ENCODE measurements around the gene TJP1. TPM values are rescaled to one million over a fixed set of nuclear protein-coding genes. Genes with fewer than 3 reads are reported as not detected.

Gene TJP1
- total and polyA plus RNA-seq, 9 of the 15 experiments (the other 6 are each of a cell fraction or from before 2014, with no cell fraction given): 9.1 to 39.3 (median 28.0) TPM

- TF ChIP-seq MED1 (CRISPR knock-in tag; IDR thresholded peaks at IDR 0.05; ENCODE audit: borderline replicate concordance) (no peak), GMEB1 (CRISPR knock-in tag; IDR thresholded peaks at IDR 0.05) (peak; percentile 67), ETV1 (tag; conservative IDR thresholded peaks at IDR 0.05; ENCODE audit: low read depth) (peak; percentile 72), PTBP1 (IDR thresholded peaks at IDR 0.05; ENCODE audit: low read depth, low read length) (no peak), ZNF561 (CRISPR knock-in tag; conservative IDR thresholded peaks at IDR 0.05) (peak; percentile 91), BACH1 (tag; IDR thresholded peaks at IDR 0.05) (peak; percentile 98), IRF9 (tag; IDR thresholded peaks at IDR 0.05) (peak; percentile 89), ZNF197 (CRISPR knock-in tag; IDR thresholded peaks at IDR 0.05; ENCODE audit: low read depth) (peak; percentile 97), NCOR1 (IDR thresholded peaks at IDR 0.05) (no peak), ZNF133 (CRISPR knock-in tag; IDR thresholded peaks at IDR 0.05) (peak; percentile 78; the same call in 1 of the 2 replicates), ZNF668 (CRISPR knock-in tag; IDR thresholded peaks at IDR 0.05) (peak; percentile 87), ZNF75A (CRISPR knock-in tag; IDR thresholded peaks at IDR 0.05) (peak; percentile 74; the same call in 1 of the 2 replicates), GABPA (tag; conservative IDR thresholded peaks at IDR 0.05; ENCODE audit: low read depth) (peak; percentile 72), ERF (CRISPR knock-in tag; IDR thresholded peaks at IDR 0.05) (peak; percentile 98), NR4A1 (CRISPR knock-in tag; IDR thresholded peaks at IDR 0.05) (peak; percentile 98; the same call in 1 of the 2 replicates), NR4A1 (tag; IDR thresholded peaks at IDR 0.05) (peak; percentile 99), NFIX (CRISPR knock-in tag; IDR thresholded peaks at IDR 0.05; ENCODE audit: low read depth) (peak; percentile 55; the same call in 1 of the 2 replicates), TAF15 (IDR thresholded peaks at IDR 0.05; ENCODE audit: low read depth, low read length) (no peak), HLTF (IDR thresholded peaks at IDR 0.05) (no peak), PYGO2 (tag; IDR thresholded peaks at IDR 0.05) (peak; percentile 94), PPARD (CRISPR knock-in tag; IDR thresholded peaks at IDR 0.05) (peak; percentile 15; the same call in 1 of the 2 replicates), ZNF518B (CRISPR knock-in tag; IDR thresholded peaks at IDR 0.05) (peak; percentile 82; the same call in 1 of the 2 replicates), ZNF444 (CRISPR knock-in tag; IDR thresholded peaks at IDR 0.05) (peak; percentile 86), ZNF830 (CRISPR knock-in tag; IDR thresholded peaks at IDR 0.05) (peak; percentile 97)
Observed at GRCh38 chr15:29672923-29673809, 149.1 kb downstream of the TJP1 start (continued).
